H9 (cell line): Measurements from ENCODE around the gene COA8. TPM values are rescaled to one million over a fixed set of nuclear protein-coding genes. Genes with fewer than 3 reads are reported as not detected.

Experiments used
- DNase-seq: peaks from one replicate; pipeline ENCODE4 v3.0.0-alpha.2; 2017
- H2AFZ ChIP-seq: one replicate; pipeline ENCODE4 v1.6.1; 2013; ENCODE audit warnings: mild to moderate bottlenecking, low read length, control low read depth, moderate library complexity
- H2AK5ac ChIP-seq: 2 replicates; pipeline ENCODE4 v1.6.1; 2013; ENCODE audit warnings: low read length, control low read depth, mixed read lengths; ENCODE audit not compliant: insufficient read length
- H2BK120ac ChIP-seq: one replicate; pipeline ENCODE4 v1.6.1; 2013; ENCODE audit warnings: low read depth, mild to moderate bottlenecking, low read length, control low read depth, inconsistent platforms; ENCODE audit not compliant: poor library complexity, severe bottlenecking
- H2BK12ac ChIP-seq: 2 replicates; pipeline ENCODE4 v1.6.1; 2013; ENCODE audit warnings: low read length, control low read depth, mixed read lengths, low read depth; ENCODE audit not compliant: insufficient read length
- H2BK15ac ChIP-seq: 2 replicates; pipeline ENCODE4 v1.6.1; 2013; ENCODE audit warnings: low read depth, low read length, control low read depth
- H2BK20ac ChIP-seq: one replicate; pipeline ENCODE4 v1.6.1; 2013; ENCODE audit warnings: low read depth, mild to moderate bottlenecking, low read length, control low read depth, inconsistent platforms; ENCODE audit not compliant: poor library complexity, severe bottlenecking
- H2BK5ac ChIP-seq: 2 replicates; pipeline ENCODE4 v1.6.1; 2013; ENCODE audit warnings: low read length, control low read depth, mixed read lengths; ENCODE audit not compliant: insufficient read length
- H3K14ac ChIP-seq: 2 replicates; pipeline ENCODE4 v1.6.1; 2013; ENCODE audit warnings: low read length, control low read depth; ENCODE audit not compliant: insufficient read depth
- H3K18ac ChIP-seq: 2 replicates; pipeline ENCODE4 v1.6.1; 2013; ENCODE audit warnings: low read depth, mild to moderate bottlenecking, mixed read lengths, low read length, control low read depth; ENCODE audit not compliant: insufficient read length
- H3K23ac ChIP-seq: 2 replicates; pipeline ENCODE4 v1.6.1; 2013; ENCODE audit warnings: low read length, control low read depth, mixed read lengths, low read depth; ENCODE audit not compliant: insufficient read length
- H3K23me2 ChIP-seq: 2 replicates; pipeline ENCODE4 v1.6.1; 2013; ENCODE audit warnings: low read depth, mild to moderate bottlenecking, mixed read lengths, low read length, control low read depth; ENCODE audit not compliant: insufficient read length, poor library complexity, severe bottlenecking
- H3K27ac ChIP-seq: 2 replicates; pipeline ENCODE4 v1.5.1; 2013; ENCODE audit warnings: low read length, control low read depth, mixed read lengths, low read depth; ENCODE audit not compliant: insufficient read length
- H3K27me3 ChIP-seq: 2 replicates; pipeline ENCODE4 v1.6.1; 2013; ENCODE audit warnings: low read length, control low read depth, inconsistent platforms; ENCODE audit not compliant: insufficient read depth
- H3K4ac ChIP-seq: 2 replicates; pipeline ENCODE4 v1.6.1; 2013; ENCODE audit warnings: low read depth, mild to moderate bottlenecking, control low read depth, inconsistent platforms, low read length, moderate library complexity
- H3K4me1 ChIP-seq: 2 replicates; pipeline ENCODE4 v1.6.1; 2013; ENCODE audit warnings: low read length, control low read depth, inconsistent platforms; ENCODE audit not compliant: insufficient read depth
- H3K4me2 ChIP-seq: 2 replicates; pipeline ENCODE4 v1.6.1; 2013; ENCODE audit warnings: low read length, control low read depth, mixed read lengths; ENCODE audit not compliant: insufficient read length, insufficient read depth
- H3K56ac ChIP-seq: 2 replicates; pipeline ENCODE4 v1.6.1; 2013; ENCODE audit warnings: low read depth, mild to moderate bottlenecking, mixed read lengths, low read length, control low read depth; ENCODE audit not compliant: insufficient read length
- H3K79me1 ChIP-seq: 2 replicates; pipeline ENCODE4 v1.6.1; 2013; ENCODE audit warnings: low read depth, mild to moderate bottlenecking, moderate library complexity, low read length, control low read depth, inconsistent platforms; ENCODE audit not compliant: insufficient read depth, poor library complexity, severe bottlenecking
- H3K79me2 ChIP-seq: 2 replicates; pipeline ENCODE4 v1.6.1; 2013; ENCODE audit warnings: low read length, control low read depth, inconsistent platforms; ENCODE audit not compliant: insufficient read depth
- H3K9ac ChIP-seq: 2 replicates; pipeline ENCODE4 v1.6.1; 2013; ENCODE audit warnings: low read length, control low read depth, mixed read lengths; ENCODE audit not compliant: insufficient read length; ENCODE audit errors: extremely low read depth
- H3K9me3 ChIP-seq: one replicate; pipeline ENCODE4 v1.6.1; 2013; ENCODE audit warnings: low read depth, low read length, inconsistent platforms; ENCODE audit not compliant: control insufficient read depth
- H3T11ph ChIP-seq: one replicate; pipeline ENCODE4 v1.6.1; 2013; ENCODE audit warnings: mild to moderate bottlenecking, low read length, control low read depth, inconsistent platforms
- H4K20me1 ChIP-seq: one replicate; pipeline ENCODE4 v1.6.1; 2013; ENCODE audit not compliant: control insufficient read depth, insufficient read length, insufficient read depth
- H4K5ac ChIP-seq: 2 replicates; pipeline ENCODE4 v1.6.1; 2013; ENCODE audit warnings: low read depth, mild to moderate bottlenecking, mixed read lengths, low read length, control low read depth; ENCODE audit not compliant: insufficient read length
- H4K8ac ChIP-seq: replicated peaks from 2 replicates; pipeline ENCODE4 v1.6.1; 2013; ENCODE audit warnings: low read length, control low read depth, mixed read lengths, low read depth; ENCODE audit not compliant: insufficient read length
- H4K91ac ChIP-seq: 2 replicates; pipeline ENCODE4 v1.6.1; 2013; ENCODE audit warnings: low read depth, mild to moderate bottlenecking, moderate library complexity, mixed read lengths, low read length, control low read depth; ENCODE audit not compliant: insufficient read length
- H3K27ac Mint-ChIP-seq, 3 experiments: 2 replicates in 2 of 3; 3 replicates in 1 of 3; pipeline ENCODE4 v1.8.0; 2020 to 2021; ENCODE audit warnings: mixed read lengths in 3 of 3, mild to moderate bottlenecking in 1 of 3, moderate library complexity in 1 of 3
- H3K27me3 Mint-ChIP-seq: 2 replicates; pipeline ENCODE4 v1.8.0; 2021; ENCODE audit warnings: low read depth, mild to moderate bottlenecking, moderate library complexity, mixed read lengths
- H3K36me3 Mint-ChIP-seq, 3 experiments: 2 replicates in 2 of 3; 3 replicates in 1 of 3; pipeline ENCODE4 v1.8.0; 2020 to 2021; ENCODE audit warnings: low read depth in 3 of 3, mixed read lengths in 3 of 3; ENCODE audit not compliant: insufficient read depth in 1 of 3
- H3K4me1 Mint-ChIP-seq, 2 experiments: 2 replicates each; pipeline ENCODE4 v1.8.0; 2020; ENCODE audit warnings: mixed read lengths in 2 of 2
- H3K4me3 Mint-ChIP-seq, 2 experiments: 2 replicates in 1 of 2; 3 replicates in 1 of 2; pipeline ENCODE4 v1.8.0; 2020 to 2021; ENCODE audit warnings: mild to moderate bottlenecking in 2 of 2, mixed read lengths in 2 of 2, moderate library complexity in 1 of 2
- H3K9me3 Mint-ChIP-seq, 2 experiments: 2 replicates in 1 of 2; 3 replicates in 1 of 2; pipeline ENCODE4 v1.8.0; 2020; ENCODE audit warnings: mild to moderate bottlenecking in 2 of 2, mixed read lengths in 2 of 2, moderate library complexity in 1 of 2
- WGBS: extraction: QIAGEN DNeasy Blood & Tissue Kit; methylation state at CpG from one replicate; pipeline ENCODE4 v1.1.7; 2013; ENCODE audit warnings: missing lambda C conversion rate, low lambda C conversion rate, mixed read lengths; ENCODE audit not compliant: insufficient read length; ENCODE audit errors: extremely low coverage; 5-methylcytosine and 5-hydroxymethylcytosine counted together
- total RNA-seq: library from RNA; stranded (reverse); gene quantifications from 2 replicates; pipeline ENCODE4 v1.2.1, GENCODE V29; 2021
- TF ChIP-seq, protein P1 (sequence below): fragments of 200-600 bp; sonication (generic); conservative IDR thresholded peaks from 3 replicates; pipeline ENCODE4 v1.8.0; 2021; ENCODE audit warnings: antibody characterized with exemption, mild to moderate bottlenecking

COA8 gene
- total RNA-seq, 1 experiment from 2014 or later: 45.5 TPM

DNA sequence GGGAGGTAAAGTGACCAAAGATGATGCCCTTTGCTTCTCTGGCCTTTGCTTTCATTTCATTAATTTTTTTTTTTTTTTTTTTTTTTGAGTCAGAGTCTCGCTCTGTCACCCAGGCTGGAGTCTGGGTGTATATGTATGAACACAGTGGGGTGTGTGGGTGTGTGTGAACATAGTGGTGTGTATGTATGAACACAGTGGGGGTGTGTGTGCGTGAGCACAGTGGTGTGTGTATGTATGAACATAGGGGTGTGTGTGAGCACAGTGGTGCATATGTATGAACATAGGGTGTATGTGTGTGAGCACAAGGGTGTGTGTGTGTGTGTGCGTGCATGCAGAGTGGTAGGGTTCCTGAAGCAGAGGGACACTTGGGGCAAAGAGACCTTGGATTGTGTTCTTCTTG lies 75.8 kb downstream of the COA8 start:
- Histone ChIP-seq H4K5ac (no peak overlapping the region), H3K56ac (no peak overlapping the region), H3K9ac (no peak overlapping the region), H3T11ph (no peak overlapping the region), H3K14ac (no peak overlapping the region), H3K79me2 (peaks cover 46% of the 10 kb centered on the region; the same call in 1 of the 2 replicates), H3K79me1 (peaks cover 3% of the 10 kb centered on the region), H4K20me1 (no peaks in the 10 kb centered on the region), H2BK120ac (no peak overlapping the region), H3K4me1 (no peaks in the 10 kb centered on the region; the same call in 1 of the 2 replicates), H3K23ac (no peak overlapping the region), H2AK5ac (no peak overlapping the region), H3K18ac (no peak overlapping the region), H4K8ac (no peak overlapping the region), H2BK20ac (no peak overlapping the region), H3K27me3 (no peaks in the 10 kb centered on the region), H3K4ac (no peak overlapping the region), H2BK12ac (no peak overlapping the region), H2BK5ac (no peak overlapping the region), H2BK15ac (no peak overlapping the region), H3K4me2 (no peak overlapping the region), H4K91ac (no peak overlapping the region), H3K23me2 (no peaks in the 10 kb centered on the region), H3K27ac (no peak overlapping the region), H3K9me3 (no peaks in the 10 kb centered on the region), H2AFZ (no peak overlapping the region)
- Mint-ChIP-seq H3K27me3 (no peaks in the 10 kb centered on the region), H3K27ac (peak overlapping the region in 2 of 3 experiments; percentile 44 to 86; a peak in 2 of 7 replicates), H3K36me3 (peaks cover 2 to 27% (median 14%) of the 10 kb centered on the region in 3 experiments; a peak in 5 of 7 replicates), H3K4me1 (peaks cover 8 to 13% of the 10 kb centered on the region in 2 experiments), H3K4me3 (no peak overlapping the region), H3K9me3 (no peaks in the 10 kb centered on the region; a peak in 1 of 5 replicates)
- TF ChIP-seq, protein P1, sequence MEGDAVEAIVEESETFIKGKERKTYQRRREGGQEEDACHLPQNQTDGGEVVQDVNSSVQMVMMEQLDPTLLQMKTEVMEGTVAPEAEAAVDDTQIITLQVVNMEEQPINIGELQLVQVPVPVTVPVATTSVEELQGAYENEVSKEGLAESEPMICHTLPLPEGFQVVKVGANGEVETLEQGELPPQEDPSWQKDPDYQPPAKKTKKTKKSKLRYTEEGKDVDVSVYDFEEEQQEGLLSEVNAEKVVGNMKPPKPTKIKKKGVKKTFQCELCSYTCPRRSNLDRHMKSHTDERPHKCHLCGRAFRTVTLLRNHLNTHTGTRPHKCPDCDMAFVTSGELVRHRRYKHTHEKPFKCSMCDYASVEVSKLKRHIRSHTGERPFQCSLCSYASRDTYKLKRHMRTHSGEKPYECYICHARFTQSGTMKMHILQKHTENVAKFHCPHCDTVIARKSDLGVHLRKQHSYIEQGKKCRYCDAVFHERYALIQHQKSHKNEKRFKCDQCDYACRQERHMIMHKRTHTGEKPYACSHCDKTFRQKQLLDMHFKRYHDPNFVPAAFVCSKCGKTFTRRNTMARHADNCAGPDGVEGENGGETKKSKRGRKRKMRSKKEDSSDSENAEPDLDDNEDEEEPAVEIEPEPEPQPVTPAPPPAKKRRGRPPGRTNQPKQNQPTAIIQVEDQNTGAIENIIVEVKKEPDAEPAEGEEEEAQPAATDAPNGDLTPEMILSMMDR: no peak
- no peak for DNase-seq
- no CpG with 5 or more reads among the region's 3 CpGs for WGBS

Other genes with a start within 250 kb of the COA8 start
- 337 and 356 TPM in 2 replicates for gene EIF5, start 228.7 kb upstream of the COA8 start, total RNA-seq
- gene MARK3, start 177.5 kb upstream of the COA8 start, total RNA-seq: 71.3 and 81.9 TPM in 2 replicates
- gene CKB, start 40.1 kb upstream of the COA8 start, total RNA-seq: 517 and 546 TPM in 2 replicates
- 21.9 and 22.2 TPM in 2 replicates for gene TRMT61A, start 33.8 kb upstream of the COA8 start, total RNA-seq
- gene BAG5, start 303 bp upstream of the COA8 start, total RNA-seq: 38.0 and 40.9 TPM in 2 replicates
- 135 and 143 TPM in 2 replicates for gene KLC1, start 66.3 kb downstream of the COA8 start, total RNA-seq
- 42.6 and 45.3 TPM in 2 replicates for gene XRCC3, start 152.5 kb downstream of the COA8 start, total RNA-seq
- 49.7 and 50.5 TPM in 2 replicates for gene ZFYVE21, start 152.8 kb downstream of the COA8 start, total RNA-seq